Ishikawa (cell line): Measurements from ENCODE around the gene MEPCE.

Experiments
- CEBPB ChIP-seq: IDR thresholded peaks from 2 replicates; pipeline ENCODE4 v1.6.1; 2012
- CREB1 ChIP-seq: IDR thresholded peaks from 2 replicates; pipeline ENCODE4 v1.6.1; 2012; ENCODE audit warnings: low read depth
- EGR1 ChIP-seq: IDR thresholded peaks from 2 replicates; pipeline ENCODE4 v1.6.1; 2012
- EP300 ChIP-seq: IDR thresholded peaks from 2 replicates; pipeline ENCODE4 v1.6.1; 2012; ENCODE audit warnings: borderline replicate concordance
- FOXM1 ChIP-seq: IDR thresholded peaks from 2 replicates; pipeline ENCODE4 v1.6.1; 2012; ENCODE audit warnings: low read depth, borderline replicate concordance
- NFIC ChIP-seq: IDR thresholded peaks from 2 replicates; pipeline ENCODE4 v1.6.1; 2012
- RAD21 ChIP-seq: IDR thresholded peaks from 2 replicates; pipeline ENCODE4 v1.6.1; 2012; ENCODE audit warnings: low read depth
- TAF1 ChIP-seq: IDR thresholded peaks from 2 replicates; pipeline ENCODE4 v1.6.1; 2012; ENCODE audit warnings: low read depth, mild to moderate bottlenecking
- TCF12 ChIP-seq: IDR thresholded peaks from 2 replicates; pipeline ENCODE4 v1.6.1; 2012; ENCODE audit warnings: low read depth
- TEAD4 ChIP-seq: IDR thresholded peaks from 2 replicates; pipeline ENCODE4 v1.6.1; 2012
- USF1 ChIP-seq: IDR thresholded peaks from 2 replicates; pipeline ENCODE4 v1.6.1; 2012
- YY1 ChIP-seq: IDR thresholded peaks from 2 replicates; pipeline ENCODE4 v1.6.1; 2012; ENCODE audit warnings: low read depth
- ZBTB7A ChIP-seq: IDR thresholded peaks from 2 replicates; pipeline ENCODE4 v1.6.1; 2012; ENCODE audit warnings: low read depth
- TF ChIP-seq, protein P1 (sequence below): IDR thresholded peaks from 2 replicates; pipeline ENCODE4 v1.6.1; 2012; ENCODE audit warnings: low read depth, mild to moderate bottlenecking
- TF ChIP-seq, protein P2 (sequence below): IDR thresholded peaks from 2 replicates; pipeline ENCODE4 v1.6.1; 2012

MEPCE gene

DNA sequence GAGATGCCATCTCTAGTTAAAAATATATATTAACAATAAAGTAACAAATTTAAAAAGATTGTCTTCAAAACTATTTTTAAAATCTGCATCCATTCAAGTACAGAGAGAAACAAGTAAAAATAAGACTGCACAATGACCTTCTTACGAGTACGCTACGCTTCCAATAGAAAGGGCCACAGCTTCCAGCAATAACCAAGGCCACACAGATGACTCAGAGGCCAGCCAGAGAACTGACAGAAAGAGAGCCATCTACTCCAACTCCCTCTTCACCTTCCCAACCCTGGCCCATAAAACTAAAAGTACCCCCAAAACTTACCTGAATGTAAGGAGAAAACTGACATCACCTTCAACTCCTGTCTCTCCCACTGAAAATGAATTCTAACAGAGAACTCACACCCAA is 29.6 kb upstream of the MEPCE start:
- no peak for TF ChIP-seq TAF1
- no peak for TF ChIP-seq NFIC
- TF ChIP-seq CEBPB, result no peak
- TF ChIP-seq RAD21, result no peak
- TF ChIP-seq TEAD4, result no peak
- TF ChIP-seq ZBTB7A, result no peak
- TF ChIP-seq EP300, result no peak
- TF ChIP-seq YY1, result no peak
- TF ChIP-seq CREB1, result no peak
- TF ChIP-seq EGR1, result no peak
- TF ChIP-seq, protein P1, sequence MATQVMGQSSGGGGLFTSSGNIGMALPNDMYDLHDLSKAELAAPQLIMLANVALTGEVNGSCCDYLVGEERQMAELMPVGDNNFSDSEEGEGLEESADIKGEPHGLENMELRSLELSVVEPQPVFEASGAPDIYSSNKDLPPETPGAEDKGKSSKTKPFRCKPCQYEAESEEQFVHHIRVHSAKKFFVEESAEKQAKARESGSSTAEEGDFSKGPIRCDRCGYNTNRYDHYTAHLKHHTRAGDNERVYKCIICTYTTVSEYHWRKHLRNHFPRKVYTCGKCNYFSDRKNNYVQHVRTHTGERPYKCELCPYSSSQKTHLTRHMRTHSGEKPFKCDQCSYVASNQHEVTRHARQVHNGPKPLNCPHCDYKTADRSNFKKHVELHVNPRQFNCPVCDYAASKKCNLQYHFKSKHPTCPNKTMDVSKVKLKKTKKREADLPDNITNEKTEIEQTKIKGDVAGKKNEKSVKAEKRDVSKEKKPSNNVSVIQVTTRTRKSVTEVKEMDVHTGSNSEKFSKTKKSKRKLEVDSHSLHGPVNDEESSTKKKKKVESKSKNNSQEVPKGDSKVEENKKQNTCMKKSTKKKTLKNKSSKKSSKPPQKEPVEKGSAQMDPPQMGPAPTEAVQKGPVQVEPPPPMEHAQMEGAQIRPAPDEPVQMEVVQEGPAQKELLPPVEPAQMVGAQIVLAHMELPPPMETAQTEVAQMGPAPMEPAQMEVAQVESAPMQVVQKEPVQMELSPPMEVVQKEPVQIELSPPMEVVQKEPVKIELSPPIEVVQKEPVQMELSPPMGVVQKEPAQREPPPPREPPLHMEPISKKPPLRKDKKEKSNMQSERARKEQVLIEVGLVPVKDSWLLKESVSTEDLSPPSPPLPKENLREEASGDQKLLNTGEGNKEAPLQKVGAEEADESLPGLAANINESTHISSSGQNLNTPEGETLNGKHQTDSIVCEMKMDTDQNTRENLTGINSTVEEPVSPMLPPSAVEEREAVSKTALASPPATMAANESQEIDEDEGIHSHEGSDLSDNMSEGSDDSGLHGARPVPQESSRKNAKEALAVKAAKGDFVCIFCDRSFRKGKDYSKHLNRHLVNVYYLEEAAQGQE, result no peak
- no peak for TF ChIP-seq USF1
- TF ChIP-seq FOXM1, result no peak
- TF ChIP-seq, protein P2, sequence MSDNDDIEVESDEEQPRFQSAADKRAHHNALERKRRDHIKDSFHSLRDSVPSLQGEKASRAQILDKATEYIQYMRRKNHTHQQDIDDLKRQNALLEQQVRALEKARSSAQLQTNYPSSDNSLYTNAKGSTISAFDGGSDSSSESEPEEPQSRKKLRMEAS, result no peak

DNA sequence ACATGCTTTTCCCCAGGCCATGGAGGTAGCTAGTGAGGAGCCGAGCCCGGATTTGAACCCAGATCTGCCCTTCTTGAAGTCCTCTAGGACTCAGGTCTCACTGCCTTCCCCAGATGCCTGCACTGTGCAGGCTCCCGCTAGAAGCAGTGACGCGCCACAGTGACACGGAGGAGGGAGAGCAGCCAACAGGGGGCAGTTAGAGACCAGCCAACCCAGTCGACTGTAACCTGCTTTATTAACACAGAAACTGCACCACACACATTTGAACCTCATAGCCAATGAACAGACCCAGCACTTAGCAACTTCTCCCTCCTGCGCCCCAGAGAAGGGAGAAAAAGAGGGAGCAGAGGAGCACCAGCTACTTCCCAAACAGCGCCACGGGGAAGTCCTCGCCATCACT is 29.0 kb upstream of the MEPCE start:
- no peak for TF ChIP-seq YY1
- TF ChIP-seq FOXM1, result no peak
- TF ChIP-seq RAD21, result peak; percentile 40

DNA sequence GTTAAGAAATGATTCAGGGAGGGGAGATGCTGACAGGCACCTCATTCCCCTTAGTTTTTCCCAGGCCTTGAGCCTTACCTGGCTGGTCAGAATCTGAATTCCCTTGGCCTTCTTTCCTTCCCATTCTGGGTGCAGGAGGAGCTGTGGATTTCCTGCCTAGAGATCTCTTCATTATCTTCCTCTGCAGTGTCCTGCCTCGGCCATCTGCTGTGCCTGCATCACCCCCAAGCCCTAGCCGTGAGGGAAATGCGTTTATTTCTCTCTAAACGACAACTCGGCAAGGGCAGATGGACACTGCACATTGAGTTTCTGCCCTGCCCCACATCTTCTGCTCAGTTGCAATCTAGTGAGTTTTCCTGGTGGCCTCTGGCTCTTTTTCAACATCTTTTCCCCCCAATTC is 27.8 kb upstream of the MEPCE start:
- TF ChIP-seq YY1 (no peak), TEAD4 (no peak), EP300 (no peak), ZBTB7A (no peak), USF1 (no peak), FOXM1 (no peak), NFIC (no peak), TCF12 (no peak), CREB1 (no peak), EGR1 (no peak), CEBPB (no peak), TAF1 (no peak), RAD21 (no peak)
- TF ChIP-seq, protein P2, result no peak
- TF ChIP-seq, protein P1, result no peak

GRCh38 chr7:100402241-100402640 is 27.4 kb upstream of the MEPCE start:
- TF ChIP-seq FOXM1, result no peak
- TF ChIP-seq CEBPB, result no peak
- no peak for TF ChIP-seq EGR1
- TF ChIP-seq TAF1, result no peak
- TF ChIP-seq RAD21, result no peak
- no peak for TF ChIP-seq TEAD4
- TF ChIP-seq, protein P2, result no peak
- no peak for TF ChIP-seq TCF12
- TF ChIP-seq, protein P1, result no peak
- TF ChIP-seq NFIC, result no peak
- TF ChIP-seq CREB1, result no peak
- no peak for TF ChIP-seq ZBTB7A
- no peak for TF ChIP-seq EP300
- no peak for TF ChIP-seq USF1
